HG03469 (cell line): Measurements from ENCODE around the gene COL5A1.
"Not testable (repeated sequence)": the region's sequence is repeated elsewhere in the genome, so short reads cannot be mapped to it uniquely, and the experiment has no call there.

ENCODE experiments used
- ATAC-seq: cut with Tn5 transposase; IDR thresholded peaks from one replicate; pipeline ENCODE4 v1.9.1; 2021; ENCODE audit warnings: mild to moderate bottlenecking, moderate library complexity, moderate number of reproducible peaks; ENCODE audit not compliant: unreplicated experiment

The COL5A1 gene

DNA sequence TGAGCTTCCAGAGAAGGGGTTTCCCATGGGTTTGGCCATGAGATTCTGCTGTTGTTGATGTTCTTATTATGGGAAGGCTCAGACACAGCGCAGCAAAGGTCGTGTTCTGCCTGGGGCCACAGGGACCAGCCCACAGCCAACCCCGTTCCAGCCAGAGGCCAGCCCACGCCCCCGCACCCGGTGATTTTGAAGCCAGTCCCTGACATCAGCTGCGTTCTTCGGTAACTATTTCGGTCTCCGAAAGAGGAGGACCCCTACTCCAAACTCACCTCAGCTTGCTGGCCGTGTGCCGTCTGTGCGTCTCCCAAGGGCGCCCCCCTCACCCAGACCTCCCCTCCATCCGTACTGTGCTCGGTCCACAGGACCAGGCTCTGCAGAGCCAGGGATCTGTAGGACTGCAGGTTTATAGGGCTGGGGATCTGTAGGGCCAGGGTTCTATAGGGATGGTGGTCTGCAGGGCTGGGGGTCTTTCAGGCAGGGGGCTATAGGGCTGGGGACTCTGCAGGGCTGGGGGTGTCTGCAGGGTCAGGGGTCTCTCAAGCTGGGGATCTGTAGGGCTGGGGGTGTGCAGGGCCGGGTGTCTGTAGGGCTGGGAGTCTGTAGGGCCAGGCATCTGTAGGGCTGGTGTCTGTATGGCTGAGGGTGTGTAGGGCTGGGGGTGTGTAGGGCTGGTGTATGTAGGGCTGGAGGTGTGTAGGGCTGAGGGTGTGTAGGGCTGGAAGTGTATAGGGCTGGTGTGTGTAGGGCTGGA lies 11.8 kb downstream of the COL5A1 start:
- ATAC-seq = no peak

DNA sequence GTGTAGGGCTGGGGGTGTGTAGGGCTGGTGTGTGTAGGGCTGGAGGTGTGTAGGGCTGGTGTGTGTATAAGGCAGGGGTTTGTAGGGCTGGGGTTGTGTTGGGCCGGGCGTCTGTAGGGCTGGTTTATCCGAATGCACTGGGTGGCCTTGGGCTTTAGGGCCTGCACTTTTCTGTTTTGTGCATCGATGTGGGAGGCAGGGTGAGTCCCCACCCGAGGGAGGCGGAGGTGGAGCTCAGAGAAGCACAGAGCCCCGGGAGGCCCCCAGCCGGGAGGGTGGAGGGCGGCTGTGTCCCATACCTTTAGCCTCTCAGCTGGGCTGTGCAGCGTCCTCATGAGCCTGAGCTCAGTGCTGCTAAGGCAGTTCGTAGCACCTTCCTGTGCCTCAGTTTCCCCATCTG lies 13.5 kb downstream of the COL5A1 start:
- ATAC-seq = no peak

DNA sequence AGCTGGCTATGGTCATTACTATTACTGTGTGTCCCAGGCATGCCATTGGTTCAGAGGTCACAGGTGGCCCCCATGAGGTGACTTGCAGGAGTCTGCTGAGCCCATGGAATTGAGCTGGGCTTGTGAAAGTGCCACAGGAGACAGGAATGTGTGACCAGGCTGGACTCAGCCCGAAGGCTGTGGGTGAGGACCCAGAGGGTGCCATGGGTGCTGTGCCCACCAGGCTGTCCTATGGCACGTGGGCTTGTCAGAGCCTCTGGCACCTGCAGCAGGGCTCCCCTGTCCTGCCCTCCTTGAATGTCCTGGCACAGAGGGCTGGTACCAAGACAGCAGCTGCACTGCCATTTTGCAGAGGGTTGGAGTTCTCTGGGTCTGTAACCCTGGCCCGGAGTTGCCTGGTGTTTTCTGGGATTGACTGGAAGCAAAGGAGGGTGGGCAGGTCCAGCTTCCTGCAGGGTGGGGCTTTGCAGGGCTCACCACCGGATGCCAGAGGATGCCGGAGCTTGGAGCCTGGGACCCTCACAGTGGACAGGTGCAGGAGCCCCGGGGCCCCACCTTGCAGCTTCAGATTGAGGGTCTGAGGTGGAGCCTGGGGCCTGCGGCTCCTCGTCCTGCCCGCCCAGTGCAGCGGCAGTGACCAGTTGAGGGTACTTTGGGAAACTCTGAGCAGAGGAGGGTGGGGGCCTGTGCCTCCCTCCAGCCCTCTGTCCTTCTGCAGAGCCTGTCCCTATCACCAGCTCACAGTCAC lies 14.2 kb downstream of the COL5A1 start:
- no peak for ATAC-seq

DNA sequence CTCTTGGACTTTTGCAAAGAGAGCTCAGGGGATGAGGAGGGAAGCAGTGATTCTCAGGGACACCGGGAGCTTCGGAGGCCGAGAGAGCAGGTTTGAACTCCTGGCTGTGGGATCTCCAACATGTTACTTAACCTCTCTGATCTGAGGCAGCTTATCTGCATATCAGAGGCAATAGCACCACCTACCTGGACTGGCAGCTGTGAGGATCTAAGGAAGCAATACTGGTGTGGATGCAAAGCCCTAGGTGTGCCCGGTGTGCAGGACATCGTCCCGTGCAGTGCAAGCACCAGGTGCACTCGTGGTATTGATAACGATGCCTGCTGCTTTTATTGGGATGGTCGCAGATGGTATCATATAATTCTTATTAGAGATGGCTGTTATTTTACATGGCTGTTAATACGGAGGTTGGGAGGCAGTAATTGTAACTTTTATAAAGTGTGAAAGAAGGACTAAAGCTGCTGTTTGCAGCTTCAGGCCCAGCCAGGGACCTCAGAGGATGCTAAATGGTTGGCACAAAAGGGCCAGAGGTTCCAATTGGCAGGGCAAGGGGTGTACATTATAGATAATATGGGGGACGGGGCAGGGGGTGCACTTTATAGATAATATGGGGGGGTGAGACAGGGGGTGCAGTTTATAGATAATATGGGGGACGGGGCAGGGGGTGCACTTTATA lies 14.9 kb downstream of the COL5A1 start:
- ATAC-seq = no peak

DNA sequence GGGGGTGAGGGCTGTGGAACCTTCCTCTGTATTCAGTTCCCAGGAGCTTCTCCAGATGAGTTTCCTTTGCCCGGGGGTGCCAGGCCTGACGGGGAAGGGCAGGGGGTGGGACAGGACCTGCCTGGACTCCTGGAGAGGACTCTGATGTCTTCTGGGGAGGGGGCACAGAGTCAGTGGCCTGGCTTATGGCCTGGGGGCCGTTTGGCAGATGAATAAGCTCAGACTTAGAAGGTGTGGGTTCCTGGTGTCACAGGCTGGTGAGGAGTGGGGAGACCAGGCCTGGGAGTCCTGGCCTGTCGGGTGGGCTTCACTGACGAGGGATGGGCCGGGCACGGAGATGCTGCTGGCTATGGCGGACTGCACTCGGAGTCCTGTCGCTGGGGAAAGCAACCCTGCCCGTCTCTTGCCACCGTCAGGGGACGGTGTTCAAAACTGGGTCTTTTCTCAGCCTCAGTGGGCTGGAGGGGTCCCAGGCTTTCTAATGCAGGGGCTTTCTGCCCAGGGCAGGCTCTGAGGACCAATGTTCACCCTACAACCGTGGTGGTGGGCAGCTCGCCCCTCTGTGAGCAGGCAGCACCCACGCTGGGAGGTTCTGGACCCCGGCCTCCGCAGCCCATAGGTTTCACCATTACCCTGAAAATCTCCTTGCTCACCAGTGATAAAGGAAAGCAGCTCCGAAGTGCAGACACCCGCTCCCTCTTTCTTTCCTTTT lies 16.2 kb downstream of the COL5A1 start:
- ATAC-seq = no peak

DNA sequence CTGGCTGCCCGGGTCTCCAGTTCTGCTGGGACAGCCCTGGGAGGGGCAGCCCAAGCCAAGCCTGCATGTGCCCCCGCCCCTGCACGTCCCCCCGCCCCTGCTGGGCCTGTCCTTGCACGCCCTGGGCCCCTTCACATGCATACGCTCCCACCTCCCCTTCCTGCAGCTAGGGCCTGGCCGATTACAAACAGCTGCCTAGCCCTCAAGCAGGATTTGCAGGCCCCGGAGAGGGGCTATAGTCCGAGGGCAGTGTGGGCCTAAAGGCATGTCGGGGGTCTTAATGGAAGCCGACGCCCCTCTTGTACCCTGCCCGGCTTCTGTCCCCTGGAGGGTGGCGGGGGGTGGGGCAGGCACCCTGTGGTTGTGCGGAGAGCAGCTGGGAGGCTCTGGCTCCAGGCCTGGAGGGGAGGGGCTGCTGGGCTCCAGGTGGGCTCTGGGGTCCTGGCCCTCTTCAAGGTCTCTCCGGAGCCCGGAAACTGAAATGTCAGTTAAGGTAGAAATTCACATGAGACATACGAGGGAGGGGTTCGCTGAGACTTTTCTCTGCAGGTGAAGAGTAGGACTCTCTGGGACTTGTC lies 16.9 kb downstream of the COL5A1 start:
- no peak for ATAC-seq

DNA sequence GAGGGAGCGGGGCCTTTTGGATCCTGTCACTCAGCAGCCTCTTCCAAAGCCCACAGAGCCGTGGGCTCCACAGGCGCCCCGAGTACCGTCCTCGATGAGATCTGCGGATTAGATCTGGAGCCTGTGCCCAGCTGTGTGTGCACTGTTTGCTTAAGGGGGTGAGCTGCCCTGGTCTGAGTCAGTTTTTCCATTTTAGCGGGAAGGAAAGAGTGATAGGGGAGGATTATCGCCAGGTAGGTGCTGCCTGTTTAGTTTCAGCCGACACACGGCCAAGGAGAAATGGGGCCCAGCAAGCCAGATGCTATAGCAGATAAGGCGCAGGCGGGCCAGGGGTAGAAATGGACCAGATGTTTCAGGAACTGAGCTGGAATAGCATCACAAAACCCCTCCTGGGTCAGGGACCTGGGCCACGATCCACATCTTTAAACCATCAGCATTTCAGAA lies 18.1 kb downstream of the COL5A1 start:
- ATAC-seq = no peak

DNA sequence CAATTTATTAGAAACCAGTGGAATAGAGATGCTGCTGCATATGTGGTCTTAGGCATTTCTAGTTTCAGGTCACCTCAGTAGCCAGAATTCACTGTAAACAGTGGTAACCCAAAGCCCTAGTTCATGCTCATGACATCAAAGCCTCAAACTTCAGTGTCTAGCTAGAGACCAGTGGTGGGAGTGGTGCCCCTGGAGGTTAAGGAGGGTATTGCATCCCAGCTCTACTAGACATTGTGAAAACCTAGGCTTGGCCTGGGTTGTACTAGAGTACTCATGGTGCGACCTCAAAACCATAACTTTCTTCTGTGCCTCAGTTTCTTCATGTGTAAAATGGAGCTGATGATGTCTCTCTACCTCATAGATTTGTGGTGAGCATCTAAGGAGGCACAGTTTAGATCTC lies 18.8 kb downstream of the COL5A1 start:
- no peak for ATAC-seq

DNA sequence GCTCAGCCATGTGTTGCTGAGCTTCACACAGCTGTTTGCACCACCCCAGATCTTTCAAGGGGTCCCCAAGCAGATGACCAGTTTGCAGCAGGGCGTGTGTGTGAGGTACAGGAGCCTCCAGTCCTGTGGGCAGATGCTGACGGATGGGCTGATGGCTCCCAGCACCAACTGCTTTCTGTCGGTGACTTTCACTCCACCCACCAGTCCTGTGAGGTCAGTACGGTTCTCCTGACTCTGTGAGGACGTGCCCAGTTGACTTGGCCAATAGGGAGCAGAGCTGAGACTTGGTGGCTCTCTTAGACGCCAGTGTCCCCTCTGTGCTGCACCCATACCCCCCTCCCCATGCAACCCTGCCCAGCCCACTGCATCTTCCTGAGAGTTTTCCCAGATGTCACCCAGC lies 19.7 kb downstream of the COL5A1 start:
- no peak for ATAC-seq

DNA sequence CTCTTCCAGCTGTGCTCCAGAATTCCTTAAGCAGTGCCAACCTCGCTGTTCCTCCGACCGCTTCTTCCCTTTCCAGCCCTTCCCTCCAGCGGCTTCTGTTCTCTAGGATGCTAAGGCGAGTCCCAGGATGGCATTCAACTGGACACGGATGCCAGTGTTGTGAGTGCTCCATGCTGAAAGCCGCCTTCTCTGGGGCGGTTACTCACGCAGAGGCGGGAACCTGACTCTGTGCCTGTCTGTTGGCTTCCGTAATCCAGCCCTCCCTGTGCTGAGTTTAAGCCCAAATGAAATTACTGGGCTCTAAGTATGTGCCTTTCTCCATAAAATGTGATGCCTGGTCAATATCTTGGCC lies 20.2 kb downstream of the COL5A1 start:
- ATAC-seq = no peak

DNA sequence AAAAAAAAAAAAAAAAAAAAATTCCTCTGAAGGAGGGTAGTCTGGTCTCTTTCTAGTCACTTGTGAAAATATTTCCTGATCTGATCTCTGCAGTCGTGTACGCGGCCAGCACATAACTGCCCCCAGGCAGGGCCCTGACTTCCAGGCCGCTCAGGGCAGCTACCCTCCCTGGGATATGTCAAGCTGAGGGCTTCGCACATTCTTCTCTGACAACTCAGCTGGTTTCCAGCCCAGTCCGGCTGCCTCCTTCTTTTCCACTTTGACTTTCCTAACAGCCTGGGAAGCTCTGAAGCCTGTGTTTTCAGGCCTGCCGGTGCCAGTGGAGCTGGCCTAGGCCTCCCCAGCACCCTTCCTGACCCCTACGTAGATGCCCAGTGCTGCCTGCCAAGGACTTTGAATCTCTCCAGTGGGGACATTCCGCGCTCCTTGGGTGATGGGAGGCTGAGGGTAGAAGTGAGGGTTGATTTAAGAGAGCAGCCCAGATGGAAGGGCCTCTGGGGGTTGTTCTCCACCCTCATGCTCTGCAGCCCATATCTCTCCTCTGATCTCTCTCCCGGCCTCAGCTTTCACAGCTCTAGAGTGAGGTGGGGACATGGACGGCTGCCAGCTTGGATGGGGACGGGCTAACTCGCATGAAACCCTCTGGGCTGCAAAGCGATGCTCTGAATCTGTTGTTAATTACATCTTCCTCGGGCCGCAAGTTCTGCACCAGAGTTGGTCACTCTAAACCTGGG lies 20.7 kb downstream of the COL5A1 start:
- no peak for ATAC-seq

DNA sequence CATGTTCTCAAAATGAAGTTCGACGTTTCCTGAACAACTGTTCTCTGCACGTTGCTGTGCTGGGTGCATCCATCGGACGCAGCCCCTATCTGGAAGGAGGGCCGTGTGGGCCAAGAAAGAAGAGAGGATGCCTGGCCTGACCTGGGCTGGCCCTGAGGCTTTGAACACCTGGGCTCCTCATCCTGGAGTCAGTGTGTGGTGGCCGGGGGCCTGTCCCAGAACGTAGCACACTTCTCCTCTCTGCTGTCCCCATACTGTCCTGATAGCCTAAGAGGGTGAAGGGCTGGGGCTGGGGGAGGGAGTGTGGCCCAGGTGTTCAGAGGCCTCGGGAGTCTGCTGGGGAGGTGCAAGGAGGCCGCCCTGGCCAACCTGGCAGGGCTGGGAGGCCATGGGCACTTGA lies 21.5 kb downstream of the COL5A1 start:
- ATAC-seq = no peak

DNA sequence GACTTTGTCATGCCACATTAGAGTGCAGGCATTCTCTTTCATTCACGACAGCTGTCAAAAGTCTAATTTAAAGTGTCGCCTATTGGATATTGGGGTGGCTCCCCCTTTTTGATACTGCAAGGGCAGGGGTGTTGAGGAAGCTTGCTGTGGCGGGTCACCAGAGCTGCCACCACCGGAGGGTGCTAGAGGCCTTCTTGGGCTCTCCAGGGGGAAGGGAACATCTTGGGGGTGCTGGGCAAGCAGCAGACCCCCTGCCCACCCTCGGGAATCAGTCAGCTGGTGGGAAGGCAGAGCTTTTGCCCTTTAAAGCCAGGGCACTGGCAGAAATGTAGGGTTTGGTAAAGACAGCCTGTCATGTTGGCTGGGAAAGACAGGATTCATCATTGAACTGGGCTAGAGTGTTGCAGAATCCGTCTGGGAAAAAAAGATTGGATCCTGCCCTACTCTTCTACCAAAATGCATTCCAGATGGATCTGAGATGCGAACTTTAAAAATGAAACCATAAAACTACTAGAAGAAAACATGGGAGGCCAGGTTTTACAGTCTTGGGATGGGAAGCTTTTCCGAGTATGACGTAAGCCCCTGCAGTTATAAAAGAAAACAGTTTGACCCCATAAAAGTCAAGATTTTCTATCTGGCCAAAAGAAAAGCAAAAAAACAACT lies 22.3 kb downstream of the COL5A1 start:
- no peak for ATAC-seq

DNA sequence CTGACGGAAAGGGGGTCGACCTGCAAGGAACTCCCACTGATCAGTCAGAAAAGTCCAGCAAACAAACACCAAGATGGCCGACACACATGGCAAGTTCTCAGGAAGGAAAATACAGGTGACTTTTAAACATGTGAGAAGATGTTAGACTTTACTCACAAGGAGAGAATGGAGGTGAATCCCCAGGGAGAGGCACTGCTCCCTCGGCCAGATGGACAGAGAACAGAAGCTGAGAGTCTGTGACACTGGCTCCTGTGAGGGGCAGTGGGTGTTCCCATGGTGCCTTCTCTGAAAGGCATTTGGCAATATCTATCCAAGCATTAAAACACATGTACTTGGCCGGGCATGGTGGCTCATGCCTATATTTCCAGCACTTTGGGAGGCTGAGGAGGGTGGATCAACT lies 22.8 kb downstream of the COL5A1 start:
- no peak for ATAC-seq

DNA sequence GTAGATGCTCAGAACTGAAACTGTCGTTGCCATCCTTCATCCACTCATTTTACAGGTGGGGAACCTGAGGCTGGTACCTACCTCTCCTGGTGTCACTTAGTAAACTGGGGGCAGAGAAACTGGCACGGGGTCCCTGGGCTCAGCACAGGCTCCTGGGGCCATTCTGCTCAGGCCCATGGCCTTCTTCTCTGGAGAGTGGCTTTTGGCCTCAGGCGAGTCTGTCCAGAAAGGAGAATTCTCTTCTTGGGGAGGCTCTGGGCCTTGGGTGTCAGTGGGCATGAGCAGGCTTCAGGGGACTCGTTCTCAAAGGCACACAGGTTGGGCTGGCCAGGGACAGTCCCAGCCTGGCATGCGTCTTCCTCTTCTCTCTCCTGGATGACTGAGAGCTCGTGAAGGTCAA lies 24.6 kb downstream of the COL5A1 start:
- ATAC-seq = no peak

DNA sequence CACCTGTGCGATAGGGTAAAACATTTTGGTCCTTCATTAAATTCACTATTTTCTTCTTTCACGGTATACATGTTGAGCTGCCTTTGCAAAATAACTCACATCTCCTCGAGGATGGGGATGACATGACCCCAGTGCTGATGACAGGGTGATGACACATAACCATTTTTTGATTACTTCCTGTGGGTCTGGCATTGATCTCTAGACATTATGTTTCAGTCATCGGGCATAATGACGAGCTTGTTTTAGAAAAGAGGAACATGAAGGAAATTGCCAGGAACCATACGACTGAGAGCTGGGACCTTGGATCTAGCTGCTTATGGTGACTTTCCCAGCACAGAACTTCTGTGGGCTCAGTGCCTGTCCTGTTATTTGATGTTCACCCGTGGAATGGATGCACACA lies 25.2 kb downstream of the COL5A1 start:
- no peak for ATAC-seq

DNA sequence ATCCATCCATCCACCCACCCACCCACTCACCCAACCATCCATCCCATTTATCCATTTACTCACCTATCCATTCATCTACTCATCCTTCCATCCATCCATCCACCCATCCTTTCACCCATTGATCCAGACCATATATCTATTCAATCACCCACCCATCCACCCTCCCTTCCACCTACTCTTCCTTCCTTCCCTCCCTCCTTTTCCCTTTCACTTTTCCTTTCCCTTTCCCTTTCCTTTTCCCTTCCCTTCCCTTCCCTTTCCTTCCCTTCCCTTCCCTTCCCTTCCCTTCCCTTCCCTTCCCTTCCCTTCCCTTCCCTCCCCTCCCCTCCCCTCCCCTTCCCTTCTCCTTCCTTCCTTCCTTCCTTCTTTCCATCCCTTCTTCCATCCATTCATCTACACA lies 27.4 kb downstream of the COL5A1 start:
- not testable (repeated sequence) for ATAC-seq

DNA sequence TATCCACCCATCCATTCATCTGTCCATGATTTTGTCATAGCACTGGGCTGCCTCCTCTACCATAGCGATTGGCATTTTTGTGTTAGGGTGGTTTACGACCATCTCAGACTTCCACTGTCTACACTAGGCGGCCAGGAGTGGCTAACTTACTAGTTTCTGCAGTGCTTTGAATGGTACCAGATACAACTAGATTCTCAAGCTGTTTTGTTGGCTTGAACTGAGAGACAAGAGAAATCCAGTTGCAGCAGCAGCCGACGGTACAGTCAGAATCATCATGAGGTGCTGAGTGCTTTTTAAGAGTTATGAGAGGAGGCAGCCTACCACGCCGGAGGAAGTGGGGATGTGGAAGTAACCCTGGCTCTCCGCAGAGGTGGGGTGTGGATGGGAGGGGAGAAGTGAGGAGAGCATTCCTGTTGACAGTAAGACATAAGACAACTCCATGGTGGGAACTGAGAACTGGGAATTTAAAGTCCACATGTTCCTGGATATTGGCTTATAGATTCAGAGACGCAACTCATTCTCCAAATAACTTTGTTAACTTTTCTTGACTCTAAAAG lies 27.9 kb downstream of the COL5A1 start:
- ATAC-seq = no peak

DNA sequence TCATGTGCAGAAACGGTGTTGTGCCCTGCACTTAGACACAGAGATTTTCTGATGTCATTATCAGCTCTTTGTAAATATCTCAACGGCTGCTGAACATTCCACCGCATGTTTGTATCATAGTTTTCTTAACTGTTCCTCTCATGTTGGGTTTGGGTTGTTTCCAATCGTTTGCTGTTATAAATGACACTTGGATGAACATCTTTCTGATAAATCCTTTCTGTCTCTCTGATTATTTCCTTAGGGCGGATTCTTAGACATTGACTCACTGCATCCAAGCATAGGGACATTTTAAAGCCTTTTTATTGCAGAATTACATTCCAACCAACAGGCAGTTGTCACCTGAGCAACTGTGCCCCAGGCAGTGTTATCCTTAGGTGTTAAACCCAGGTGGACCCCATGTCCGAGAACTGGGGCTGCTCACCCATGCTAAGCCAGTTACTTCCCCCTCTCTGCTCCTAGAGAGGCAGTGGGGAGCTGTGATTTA lies 28.5 kb downstream of the COL5A1 start:
- no peak for ATAC-seq
